ENCODE measurements around the gene TSBP1.
"Not testable (repeated sequence)": the region's sequence is repeated elsewhere in the genome, so short reads cannot be mapped to it uniquely, and the experiment has no call there.

The TSBP1 gene

DNA sequence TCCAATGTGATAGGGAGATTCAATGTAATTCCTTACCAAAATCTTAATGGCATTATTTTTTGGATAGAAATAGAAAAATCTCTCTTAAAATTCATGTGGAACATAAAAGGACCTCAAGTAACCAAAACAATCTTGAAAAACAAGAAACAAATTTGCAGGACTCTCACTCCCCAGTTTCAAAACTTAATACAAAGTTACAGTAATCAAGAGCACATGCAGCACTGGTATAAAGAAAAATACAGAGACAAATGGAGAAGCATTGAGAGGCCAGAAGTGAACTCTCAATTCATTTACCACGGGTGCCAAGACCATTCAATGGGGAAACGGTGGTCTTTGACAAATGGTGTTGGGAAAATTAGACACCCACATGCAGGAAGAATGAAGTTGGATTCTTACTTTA, 7.8 kb upstream of the TSBP1 start:
- in situ Hi-C loops (cut with MboI; ENCODE audit: low sequenced_read_pairs), result no loop called here

DNA sequence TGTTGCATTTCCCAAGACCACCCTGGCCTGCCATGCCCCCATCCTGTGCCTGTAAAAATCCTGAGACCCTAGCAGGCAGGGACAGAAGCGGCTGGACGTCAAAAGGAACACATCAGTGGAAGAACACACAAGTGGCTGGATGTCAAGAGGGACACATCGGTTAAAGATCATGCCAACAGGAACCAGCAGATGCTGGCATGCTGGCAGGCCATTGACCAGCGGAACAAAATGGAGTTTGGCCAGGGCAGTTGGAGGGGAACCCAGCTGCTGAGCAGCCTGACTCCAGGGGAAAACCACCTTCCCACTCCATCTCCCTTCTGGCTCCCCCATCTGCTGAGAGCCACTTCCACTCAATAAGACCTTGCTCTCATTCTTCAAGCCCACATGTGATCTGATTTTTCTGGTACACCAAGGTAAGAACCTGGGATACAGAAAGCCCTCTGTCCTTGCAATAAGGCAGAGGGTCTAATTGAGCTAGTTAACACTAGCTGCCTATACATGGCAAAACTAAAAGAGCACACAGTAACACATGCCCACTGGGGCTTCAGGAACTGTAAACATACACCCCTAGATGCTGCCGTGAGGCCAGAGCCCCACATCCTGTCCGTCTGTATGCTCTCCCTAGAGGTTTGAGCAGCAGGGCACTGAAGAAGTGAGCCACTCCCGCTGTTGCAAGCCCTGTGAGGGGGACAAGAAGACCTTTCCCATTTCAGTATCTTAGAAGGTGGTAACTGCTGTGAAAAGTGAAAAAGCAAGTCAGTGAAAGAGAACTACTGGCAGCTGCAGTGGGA, 4.2 kb upstream of the TSBP1 start:
- in situ Hi-C loops (cut with MboI; ENCODE audit: low sequenced_read_pairs), result no loop called here

DNA sequence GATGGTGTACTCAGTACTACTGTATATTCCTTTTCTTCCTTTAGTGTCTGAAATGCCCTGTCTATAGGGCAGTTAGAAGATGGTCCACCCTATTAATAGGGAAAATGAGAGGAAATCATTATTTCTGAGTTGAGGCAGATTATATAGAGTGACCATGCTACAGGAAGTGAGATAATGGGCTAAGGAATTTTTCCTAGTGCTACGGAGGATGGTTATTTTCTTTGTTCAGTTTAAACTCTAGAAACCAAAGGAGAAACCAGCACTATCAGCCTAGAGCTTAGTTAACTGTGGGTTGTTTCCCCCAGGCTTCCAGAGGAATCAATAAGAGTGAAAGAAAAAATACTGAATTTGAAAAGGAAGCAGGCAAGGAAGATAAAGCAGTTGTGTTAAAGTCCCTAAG, 474 bp downstream of the TSBP1 start:
- in situ Hi-C loops (cut with MboI; ENCODE audit: low sequenced_read_pairs), result no loop called here

DNA sequence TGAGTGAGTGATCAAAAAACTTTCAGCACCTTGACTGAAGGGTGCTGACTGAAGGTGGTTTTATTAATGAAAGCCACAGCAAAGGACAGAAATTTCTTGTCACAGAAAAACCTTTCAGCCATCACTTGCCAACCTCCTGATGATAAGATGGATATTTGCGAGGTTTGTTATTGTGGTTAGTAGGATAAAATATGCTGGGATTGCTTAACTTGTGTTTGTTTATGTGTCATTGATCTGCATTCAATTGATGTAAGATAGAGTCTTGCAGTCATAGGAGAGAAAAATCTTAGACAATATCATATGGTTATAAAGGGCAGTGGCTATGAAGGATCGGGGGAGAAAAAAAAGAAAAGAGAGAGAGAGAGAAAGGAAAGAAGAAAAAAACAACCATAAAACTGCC, 1.2 kb downstream of the TSBP1 start:
- in situ Hi-C loops (cut with MboI; ENCODE audit: low sequenced_read_pairs), result no loop called here

DNA sequence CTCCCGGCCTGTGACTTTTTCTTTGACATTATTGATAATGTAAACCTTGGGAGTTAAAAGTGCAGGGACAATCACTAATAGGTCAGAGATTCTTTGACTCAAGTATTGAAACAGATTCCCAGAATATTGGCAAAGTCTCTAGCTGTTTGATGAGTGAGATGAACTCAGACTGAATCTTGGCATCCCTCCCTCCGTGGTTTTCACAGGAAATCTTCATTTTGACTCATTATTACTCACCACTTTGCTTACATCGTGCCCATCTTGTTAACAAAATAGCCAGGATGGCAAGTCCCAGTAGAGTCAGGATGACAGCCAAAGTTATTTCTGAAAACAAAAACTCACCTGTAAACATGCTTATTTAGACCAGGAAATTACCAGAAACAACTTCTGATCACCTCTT, 2.0 kb downstream of the TSBP1 start:
- in situ Hi-C loops (cut with MboI; ENCODE audit: low sequenced_read_pairs), result no loop called here

DNA sequence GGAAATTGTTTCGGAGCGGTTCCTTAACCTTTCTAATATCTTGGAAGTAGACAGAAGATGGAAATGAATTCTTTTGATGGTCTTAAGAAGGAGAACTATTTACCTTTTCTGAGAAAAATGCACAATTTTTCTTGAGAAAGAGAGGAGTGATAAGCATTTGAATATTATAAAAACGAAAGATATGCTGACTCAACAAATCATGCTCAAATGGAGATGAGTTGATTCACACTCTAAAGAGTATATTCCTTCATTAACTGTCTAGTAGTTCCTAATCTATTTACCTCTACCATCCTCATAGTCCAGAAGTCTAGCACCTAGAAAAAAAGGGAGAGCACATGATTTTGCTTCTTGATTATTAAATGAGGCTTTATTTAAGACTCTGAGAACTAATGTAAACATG, 4.1 kb downstream of the TSBP1 start:
- in situ Hi-C loops (cut with MboI; ENCODE audit: low sequenced_read_pairs), result no loop called here

DNA sequence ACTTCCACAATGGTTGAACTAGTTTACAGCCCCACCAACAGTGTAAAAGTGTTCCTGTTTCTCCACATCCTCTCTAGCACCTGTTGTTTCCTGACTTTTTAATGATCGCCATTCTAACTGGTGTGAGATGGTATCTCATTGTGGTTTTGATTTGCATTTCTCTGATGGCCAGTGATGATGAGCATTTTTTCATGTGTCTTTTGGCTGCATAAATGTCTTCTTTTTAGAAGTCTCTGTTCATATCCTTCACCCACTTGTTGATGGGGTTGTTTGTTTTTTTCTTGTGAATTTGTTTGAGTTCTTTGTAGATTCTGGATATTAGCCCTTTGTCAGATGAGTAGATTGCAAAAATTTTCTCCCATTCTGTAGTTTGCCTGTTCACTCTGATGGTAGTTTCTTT, 12.5 kb downstream of the TSBP1 start:
- in situ Hi-C loops (cut with MboI; ENCODE audit: low sequenced_read_pairs), result not testable (repeated sequence)

DNA sequence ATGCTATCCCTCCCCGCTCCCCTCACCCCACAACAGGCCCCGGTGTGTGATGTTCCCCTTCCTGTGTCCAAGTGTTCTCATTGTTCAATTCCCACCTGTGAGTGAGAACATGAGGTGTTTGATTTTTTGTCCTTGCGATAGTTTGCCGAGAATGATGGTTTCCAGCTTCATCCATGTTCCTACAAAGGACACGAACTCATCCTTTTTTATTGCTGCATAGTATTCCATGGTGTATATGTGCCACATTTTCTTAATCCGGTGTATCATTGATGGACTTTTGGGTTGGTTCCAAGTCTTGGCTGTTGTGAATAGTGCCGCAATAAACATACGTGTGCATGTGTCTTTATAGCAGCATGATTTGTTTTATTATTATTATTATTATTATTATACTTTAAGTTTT, 13.2 kb downstream of the TSBP1 start:
- in situ Hi-C loops (cut with MboI; ENCODE audit: low sequenced_read_pairs), result not testable (repeated sequence)

DNA sequence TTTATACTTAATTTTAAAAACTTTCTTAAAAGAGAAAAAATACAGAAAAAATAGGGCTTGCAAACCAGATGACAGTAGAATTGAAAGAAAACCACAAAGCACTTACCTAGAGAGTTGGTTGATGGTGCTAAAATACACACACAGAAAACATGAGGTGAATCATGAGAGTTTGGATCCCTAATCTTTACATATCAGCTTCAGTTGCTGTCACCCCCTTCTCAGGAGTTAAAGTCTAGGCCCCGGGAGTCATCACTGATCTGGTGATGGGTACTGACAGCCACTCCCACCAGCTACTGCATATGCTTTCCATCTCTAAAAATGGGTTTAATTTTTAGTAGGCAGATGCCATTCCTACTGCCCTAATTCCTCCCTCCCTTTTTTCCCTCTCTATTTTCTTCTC, 16.7 kb downstream of the TSBP1 start:
- in situ Hi-C loops (cut with MboI; ENCODE audit: low sequenced_read_pairs), result no loop called here

DNA sequence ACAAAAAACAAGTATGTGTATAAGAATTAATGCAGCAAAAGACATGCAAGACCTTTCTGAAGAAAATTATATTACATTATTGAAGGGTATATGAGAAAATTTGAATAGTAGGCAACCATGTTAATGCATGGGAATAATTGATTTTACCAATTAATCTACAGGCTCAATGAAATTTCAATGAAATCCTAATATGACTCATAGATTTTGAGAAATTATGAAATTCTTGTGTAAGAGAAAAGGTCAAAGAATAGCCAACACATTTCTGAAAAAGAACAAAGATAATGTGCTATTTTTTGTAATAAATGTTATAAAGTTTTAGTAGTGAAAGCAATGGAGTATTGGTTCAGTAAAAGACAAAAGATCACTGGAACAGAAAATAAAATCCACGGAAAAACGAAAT, 18.4 kb downstream of the TSBP1 start:
- in situ Hi-C loops (cut with MboI; ENCODE audit: low sequenced_read_pairs), result no loop called here

DNA sequence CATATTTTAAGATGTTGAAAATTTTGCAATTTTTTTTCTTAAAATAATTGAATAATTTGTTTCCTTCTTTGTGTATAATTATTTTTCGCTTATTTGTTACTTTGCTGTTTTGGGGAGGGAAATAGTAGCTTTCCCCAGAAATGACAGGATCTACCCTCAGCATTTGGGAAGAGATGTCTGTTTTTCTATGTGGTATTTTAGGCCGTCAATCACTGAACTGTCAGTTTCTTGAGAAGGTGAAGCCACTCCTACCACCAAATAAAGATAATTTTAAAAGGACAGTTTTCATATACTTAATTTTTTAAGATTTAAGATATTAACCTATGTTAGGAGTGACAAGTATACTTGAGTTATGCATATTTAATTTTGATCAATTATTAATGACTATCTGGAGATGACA, 31.5 kb downstream of the TSBP1 start:
- in situ Hi-C loops (cut with MboI; ENCODE audit: low sequenced_read_pairs), result no loop called here

DNA sequence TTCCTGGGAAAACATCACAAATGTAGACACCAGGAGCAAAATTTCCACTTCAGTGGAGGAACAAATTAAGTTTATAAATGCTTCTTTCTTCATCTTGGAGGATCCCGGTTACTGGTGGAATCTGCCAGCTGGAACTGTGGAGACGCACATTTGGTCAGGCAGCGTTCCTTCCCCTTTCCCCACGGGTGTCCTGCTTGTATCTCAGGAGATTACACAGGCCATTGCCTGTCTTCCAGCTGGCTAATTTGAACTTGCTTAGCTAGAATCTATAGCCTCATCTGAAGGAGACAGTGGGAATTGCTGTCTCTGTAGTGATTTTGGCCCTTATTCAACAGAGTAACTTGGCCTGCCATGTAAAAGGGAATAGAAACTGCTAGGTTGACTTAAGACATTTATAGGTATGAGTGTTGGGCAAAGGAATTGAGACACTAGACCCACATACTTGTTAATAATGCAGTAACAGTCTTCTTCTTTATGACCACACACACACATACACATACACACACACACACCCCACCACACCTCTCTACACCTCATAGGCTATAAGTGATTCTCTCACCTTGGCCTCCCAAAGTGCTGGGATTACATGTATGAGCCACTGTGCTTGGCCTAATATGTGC, 34.4 kb downstream of the TSBP1 start:
- in situ Hi-C loops (cut with MboI; ENCODE audit: low sequenced_read_pairs), result no loop called here

DNA sequence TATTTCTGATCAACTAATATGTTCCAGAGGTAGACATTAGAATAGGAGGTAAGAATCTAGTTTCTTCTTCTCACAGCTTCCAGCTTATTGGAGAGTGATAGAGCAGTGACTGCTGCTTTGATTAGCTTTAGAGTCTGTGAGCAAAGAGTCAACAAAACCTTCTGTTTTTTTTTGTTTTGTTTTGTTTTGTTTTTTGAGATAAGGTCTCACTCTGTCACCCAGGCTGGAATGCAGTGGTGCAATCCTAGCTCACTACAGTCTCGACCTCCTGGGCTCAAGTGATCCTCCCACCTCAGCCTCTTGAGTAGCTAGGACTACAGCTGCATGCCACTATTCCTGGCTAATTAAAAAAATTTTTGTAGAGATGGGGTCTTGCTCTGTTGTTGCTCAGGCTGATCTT, 39.3 kb downstream of the TSBP1 start:
- in situ Hi-C loops (cut with MboI; ENCODE audit: low sequenced_read_pairs), result no loop called here

DNA sequence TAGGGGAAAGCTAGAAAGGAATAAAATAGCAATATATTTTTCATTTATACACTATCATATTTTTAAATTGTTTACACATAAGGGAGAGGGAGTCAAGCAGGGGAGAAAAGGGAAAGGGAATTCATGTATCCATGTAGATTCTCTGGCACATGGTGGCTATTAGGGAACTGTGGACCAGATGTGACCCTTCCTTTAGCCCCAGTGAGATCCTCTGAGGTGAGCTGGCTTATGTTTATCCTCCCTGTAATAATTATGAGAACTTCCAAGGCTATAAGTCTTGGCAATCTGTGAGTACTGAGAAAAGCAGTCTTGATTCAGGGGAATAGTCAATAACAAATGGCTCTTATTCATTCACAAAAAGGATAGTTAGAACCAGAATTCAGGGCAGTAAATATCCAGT, 42.6 kb downstream of the TSBP1 start:
- in situ Hi-C loops (cut with MboI; ENCODE audit: low sequenced_read_pairs), result no loop called here

DNA sequence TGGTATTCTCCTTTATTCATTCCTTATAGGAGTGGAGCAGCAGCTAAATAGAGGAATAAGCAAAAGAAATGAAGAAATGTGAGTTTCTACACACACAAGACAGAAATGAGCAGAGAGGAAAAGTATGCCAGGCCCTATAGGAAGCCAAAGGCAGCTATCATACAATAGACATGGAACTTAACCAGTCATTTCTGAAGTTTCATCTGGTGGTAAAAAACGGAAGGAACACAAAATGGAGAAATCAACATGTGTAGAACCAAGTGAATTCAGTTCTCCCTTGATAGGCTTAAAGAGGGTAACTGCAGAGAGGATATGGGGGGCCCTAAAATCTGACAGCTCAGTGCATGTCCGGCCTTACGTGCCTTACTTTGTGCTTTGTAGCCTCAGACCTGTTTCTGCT, 44.6 kb downstream of the TSBP1 start:
- in situ Hi-C loops (cut with MboI; ENCODE audit: low sequenced_read_pairs), result no loop called here

DNA sequence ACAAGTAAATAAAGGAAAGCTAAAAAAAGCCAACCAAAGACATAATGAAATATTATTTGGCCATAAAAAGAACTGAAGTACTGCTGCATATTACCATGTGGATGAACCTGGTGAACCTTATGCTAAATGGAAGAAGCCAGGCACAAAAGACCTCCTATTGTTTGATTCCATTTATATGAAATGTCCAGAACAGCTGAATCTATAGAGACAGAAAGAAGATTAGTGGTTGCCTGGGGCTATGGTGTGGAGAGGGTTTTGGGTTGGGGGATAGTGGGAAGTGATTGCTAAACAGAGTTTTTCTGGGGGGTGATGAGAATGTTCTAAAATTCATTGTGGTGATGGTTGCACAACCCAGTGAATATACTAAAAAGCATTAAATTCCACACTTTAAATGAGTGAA, 53.2 kb downstream of the TSBP1 start:
- in situ Hi-C loops (cut with MboI; ENCODE audit: low sequenced_read_pairs), result no loop called here

DNA sequence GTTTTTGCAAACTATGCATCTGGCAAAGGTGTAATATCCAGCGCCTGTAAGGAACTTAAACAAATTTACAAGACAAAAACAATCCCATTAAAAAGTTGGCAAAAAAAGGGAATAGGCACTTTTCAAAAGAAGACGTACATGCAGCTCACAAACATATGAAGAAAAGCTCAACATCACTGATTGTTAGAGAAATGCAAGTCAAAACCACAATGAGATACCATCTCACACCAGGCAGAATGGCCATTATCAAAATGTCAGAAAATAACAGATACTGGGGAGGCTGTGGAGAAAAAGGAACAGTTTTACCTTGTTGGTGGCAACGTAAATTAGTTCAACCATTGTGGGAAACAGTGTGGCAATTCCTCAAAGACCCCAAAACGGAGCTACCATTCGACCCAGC, 54.2 kb downstream of the TSBP1 start:
- in situ Hi-C loops (cut with MboI; ENCODE audit: low sequenced_read_pairs), result no loop called here

DNA sequence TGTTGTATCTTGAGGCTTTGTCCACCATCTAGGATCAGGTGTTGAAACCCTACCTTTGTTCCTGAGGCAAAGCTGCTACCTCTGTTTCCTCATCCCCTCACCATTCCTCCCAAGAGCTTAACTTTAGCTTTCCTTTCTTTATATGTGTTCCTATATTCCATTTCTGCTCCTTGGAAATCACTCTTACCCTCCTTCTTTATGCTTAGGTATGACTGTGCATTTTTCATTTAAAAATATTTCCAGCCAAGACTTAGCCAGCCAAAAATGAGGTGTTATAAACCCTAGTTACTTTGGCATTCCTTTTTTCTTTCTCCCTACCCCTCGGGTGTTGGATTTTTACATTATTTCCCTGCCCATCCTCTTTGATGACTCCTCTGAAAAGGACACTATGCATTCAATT, 57.7 kb downstream of the TSBP1 start:
- in situ Hi-C loops (cut with MboI; ENCODE audit: low sequenced_read_pairs), result no loop called here

DNA sequence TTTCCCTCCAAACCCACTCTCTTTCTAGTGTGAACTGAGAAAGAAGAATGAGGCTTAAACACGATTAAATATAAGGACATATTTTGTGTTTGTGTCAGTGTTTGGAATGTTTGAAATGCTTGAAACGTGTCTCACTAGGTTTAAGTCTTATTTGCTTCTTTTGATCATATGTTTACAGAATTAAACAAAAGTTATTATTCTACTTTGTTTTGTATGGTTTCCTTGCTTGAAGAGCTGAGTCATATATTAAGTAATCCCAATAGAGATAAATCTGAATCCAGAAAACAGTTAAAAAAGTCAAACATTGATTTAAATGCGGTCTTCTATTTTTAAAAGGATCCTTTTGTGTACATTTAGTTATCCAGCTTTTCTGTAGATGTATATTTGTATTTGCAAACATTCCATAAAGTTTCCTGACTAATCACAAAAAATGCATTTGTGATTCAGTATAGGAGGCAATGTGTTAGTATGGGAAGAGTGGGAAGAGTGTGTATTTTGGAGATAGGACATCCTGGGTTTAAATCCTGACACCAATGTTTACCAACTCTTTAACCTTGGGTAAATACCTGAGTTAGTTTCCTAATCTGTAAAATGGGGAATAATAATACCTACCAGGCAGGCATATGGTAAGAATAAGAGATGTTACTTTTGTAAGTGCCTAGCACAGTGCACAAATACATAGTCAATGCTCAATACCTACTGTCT, 72.9 kb downstream of the TSBP1 start:
- in situ Hi-C loops (cut with MboI; ENCODE audit: low sequenced_read_pairs), result no loop called here

DNA sequence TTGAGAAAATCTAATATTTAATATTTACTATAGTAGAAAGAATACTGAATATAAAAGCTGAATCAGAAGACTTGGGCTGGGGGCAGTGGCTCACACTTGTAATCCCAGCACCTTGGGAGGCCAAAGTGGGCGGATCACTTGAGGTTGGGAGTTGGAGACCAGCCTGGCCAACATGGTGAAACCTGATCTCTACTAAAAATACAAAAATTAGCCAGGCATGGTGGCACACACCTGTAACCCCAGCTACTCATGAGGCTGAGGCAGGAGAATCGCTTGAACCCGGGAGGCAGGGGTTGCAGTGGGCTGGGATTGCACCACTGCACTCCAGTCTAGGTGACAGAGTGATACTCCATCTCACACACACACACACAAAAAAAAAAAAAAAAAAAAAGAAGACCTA, 76.7 kb downstream of the TSBP1 start:
- in situ Hi-C loops (cut with MboI; ENCODE audit: low sequenced_read_pairs), result not testable (repeated sequence)

DNA sequence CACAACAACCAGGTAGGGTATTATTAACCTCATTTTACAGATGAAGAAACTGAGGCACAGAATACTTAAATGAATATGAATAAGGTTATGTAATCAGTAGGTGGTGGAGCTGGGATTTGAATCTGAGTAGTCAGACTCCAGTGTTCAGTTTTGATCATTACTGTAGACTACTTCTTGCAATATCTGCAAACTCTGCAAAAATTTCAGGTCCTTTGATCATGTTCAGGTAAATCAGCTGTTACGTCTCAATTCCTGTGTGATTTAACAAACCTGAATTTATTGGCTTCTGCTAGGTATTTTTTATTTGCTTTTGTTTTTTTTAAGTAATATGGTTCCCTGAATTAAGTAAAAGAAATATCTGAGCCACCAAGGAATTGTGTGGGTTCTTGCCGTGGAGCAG, 77.1 kb downstream of the TSBP1 start:
- in situ Hi-C loops (cut with MboI; ENCODE audit: low sequenced_read_pairs), result no loop called here

DNA sequence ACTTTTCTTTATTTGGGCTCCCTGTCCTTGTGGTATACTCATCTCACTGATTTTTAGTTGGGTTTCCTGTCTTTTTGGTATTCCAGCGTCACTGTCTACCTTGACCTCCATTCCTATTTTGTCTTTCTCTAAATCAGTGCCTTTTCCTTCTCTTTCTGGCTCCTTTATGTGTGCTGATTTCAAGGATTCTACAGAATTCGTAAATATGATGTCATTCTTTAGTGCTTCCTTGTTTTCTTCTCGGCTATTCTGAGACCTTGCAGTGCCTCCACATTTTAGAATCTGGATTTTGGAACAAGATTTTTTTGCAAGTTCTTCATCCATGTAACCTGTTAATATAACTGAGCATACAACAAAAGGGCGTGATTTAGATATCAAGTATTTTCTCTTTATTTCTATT, 78.0 kb downstream of the TSBP1 start:
- in situ Hi-C loops (cut with MboI; ENCODE audit: low sequenced_read_pairs), result no loop called here
